CD4-positive, alpha-beta T cell treated with Interleukin-6 at 100 ng/mL for 8 hours (primary cell): ENCODE data around the gene SAMD8.
"Not testable (repeated sequence)": the region's sequence is repeated elsewhere in the genome, so short reads cannot be mapped to it uniquely, and the experiment has no call there.

Experiments
- DNase-seq: peaks from one replicate; pipeline ENCODE4 v3.0.0-alpha.2; 2020; ENCODE audit warnings: mixed read lengths, low spot score

The SAMD8 gene

GRCh38 chr10:75086278-75086934, 25.1 kb upstream of the SAMD8 start:
- no peak for DNase-seq

GRCh38 chr10:75088640-75089039, 22.8 kb upstream of the SAMD8 start:
- DNase-seq: no peak

- no peak for DNase-seq
Observed at GRCh38 chr10:75089634-75090033, 21.8 kb upstream of the SAMD8 start.

- DNase-seq: no peak
Observed at GRCh38 chr10:75091146-75091545, 20.3 kb upstream of the SAMD8 start.

GRCh38 chr10:75094465-75094864, 17.0 kb upstream of the SAMD8 start:
- DNase-seq: no peak

GRCh38 chr10:75095631-75096030, 15.8 kb upstream of the SAMD8 start:
- DNase-seq: no peak

GRCh38 chr10:75096749-75097148, 14.7 kb upstream of the SAMD8 start:
- no peak for DNase-seq

- no peak for DNase-seq
Observed at GRCh38 chr10:75097666-75098285, 13.7 kb upstream of the SAMD8 start.

GRCh38 chr10:75098902-75099673, 12.4 kb upstream of the SAMD8 start:
- DNase-seq: no peak

- peak; percentile 72 for DNase-seq
Observed at GRCh38 chr10:75099952-75100763, 11.3 kb upstream of the SAMD8 start.

- DNase-seq: no peak
Observed at GRCh38 chr10:75100764-75101291, 10.6 kb upstream of the SAMD8 start.

- no peak for DNase-seq
Observed at GRCh38 chr10:75101416-75102251, 9.8 kb upstream of the SAMD8 start.

GRCh38 chr10:75102830-75103673, 8.4 kb upstream of the SAMD8 start:
- no peak for DNase-seq

GRCh38 chr10:75103881-75104686, 7.4 kb upstream of the SAMD8 start:
- no peak for DNase-seq

- DNase-seq: no peak
Observed at GRCh38 chr10:75104842-75105241, 6.6 kb upstream of the SAMD8 start.

GRCh38 chr10:75105576-75106197, 5.8 kb upstream of the SAMD8 start:
- no peak for DNase-seq

- DNase-seq: no peak
Observed at GRCh38 chr10:75106242-75106641, 5.2 kb upstream of the SAMD8 start.

GRCh38 chr10:75106891-75107290, 4.6 kb upstream of the SAMD8 start:
- DNase-seq: not testable (repeated sequence)
